NB4 (cell line): ENCODE results near the gene TMEM218.

ENCODE experiments used
- CTCF ChIP-seq: IDR thresholded peaks from one replicate; pipeline ENCODE4 v1.5.1; 2012; ENCODE audit warnings: low read depth, low read length
- MYC ChIP-seq: IDR thresholded peaks from 2 replicates; pipeline ENCODE4 v1.6.1; 2011; ENCODE audit warnings: low read depth, low read length
- POLR2A ChIP-seq: IDR thresholded peaks from 2 replicates; pipeline ENCODE4 v1.6.1; 2011; ENCODE audit warnings: mild to moderate bottlenecking; ENCODE audit not compliant: insufficient read length; ENCODE audit errors: extremely low read depth

GRCh38 chr11:125079151-125079877 is 32.1 kb downstream of the TMEM218 start:
- no peak for TF ChIP-seq CTCF
- no peak for TF ChIP-seq MYC
- no peak for TF ChIP-seq POLR2A
